Vagina (tissue), 2 donors: ENCODE results near the gene P2RX6.
"Not testable (repeated sequence)": the region's sequence is repeated elsewhere in the genome, so short reads cannot be mapped to it uniquely, and the experiment has no call there.

Experiments used
- CTCF ChIP-seq, 3 experiments: fragments of 450-650 bp in 2 of 3; fragments of 200-600 bp in 1 of 3; sonication (generic) in 1 of 3; IDR thresholded peaks; one replicate each; pipeline ENCODE4 v1.5.1; 2017 to 2019; ENCODE audit warnings: antibody characterized with exemption in 3 of 3, mild to moderate bottlenecking in 2 of 3, moderate library complexity in 2 of 3
- POLR2A ChIP-seq, 2 donors: fragments of 450-650 bp; IDR thresholded peaks; one replicate each; pipeline ENCODE4 v1.6.1; 2017; ENCODE audit warnings: antibody characterized with exemption in 2 of 2, mild to moderate bottlenecking in 2 of 2, moderate library complexity in 2 of 2
- POLR2AphosphoS5 ChIP-seq, 2 donors: sonication (generic); formaldehyde crosslinking; IDR thresholded peaks; one replicate each; pipeline ENCODE4 v1.9.0; 2017; ENCODE audit warnings: antibody characterized with exemption in 2 of 2, mild to moderate bottlenecking in 2 of 2, low read depth in 1 of 2; ENCODE audit not compliant: insufficient read depth in 1 of 2

- TF ChIP-seq CTCF (IDR thresholded peaks at IDR 0.05); POLR2A (IDR thresholded peaks at IDR 0.05); POLR2AphosphoS5 (IDR thresholded peaks at IDR 0.05; ENCODE audit: insufficient read depth in 1 of 2, low read depth in 1 of 2): not testable (repeated sequence)
Measured at GRCh38 chr22:21048448-21048847, 33.5 kb downstream of the P2RX6 start.
